Measurements from ENCODE around the gene ASTL. TPM values are rescaled to one million over a fixed set of nuclear protein-coding genes. Genes with fewer than 3 reads are reported as not detected.

The ASTL gene
- total RNA-seq, 1 donor from 2014 or later = not detected

- DNase-seq (ENCODE audit: low read depth) = no peak
These were observed 23.8 kb downstream of the ASTL start for GRCh38 chr2:96114546-96114902.

- no peak for DNase-seq (ENCODE audit: low read depth)
These were observed 24.4 kb downstream of the ASTL start for GRCh38 chr2:96113951-96114350.

GRCh38 chr2:96113367-96113677 is 25.0 kb downstream of the ASTL start:
- DNase-seq (ENCODE audit: low read depth) = no peak

GRCh38 chr2:96112501-96113366 is 25.6 kb downstream of the ASTL start:
- no peak for DNase-seq (ENCODE audit: low read depth)

- no peak for DNase-seq (ENCODE audit: low read depth)
These were observed 26.3 kb downstream of the ASTL start for GRCh38 chr2:96111823-96112500.

GRCh38 chr2:96111257-96111640 is 27.1 kb downstream of the ASTL start:
- no peak for DNase-seq (ENCODE audit: low read depth)

- DNase-seq (ENCODE audit: low read depth) = no peak
These were observed 27.6 kb downstream of the ASTL start for GRCh38 chr2:96110621-96111256.

GRCh38 chr2:96109931-96110511 is 28.3 kb downstream of the ASTL start:
- DNase-seq (ENCODE audit: low read depth) = no peak

- DNase-seq (ENCODE audit: low read depth) = no peak
These were observed 29.0 kb downstream of the ASTL start for GRCh38 chr2:96109361-96109680.

- no peak for DNase-seq (ENCODE audit: low read depth)
These were observed 29.6 kb downstream of the ASTL start for GRCh38 chr2:96108541-96109360.

GRCh38 chr2:96108151-96108540 is 30.2 kb downstream of the ASTL start:
- DNase-seq (ENCODE audit: low read depth) = no peak

- no peak for DNase-seq (ENCODE audit: low read depth)
These were observed 30.6 kb downstream of the ASTL start for GRCh38 chr2:96107708-96108065.

GRCh38 chr2:96106991-96107707 is 31.2 kb downstream of the ASTL start:
- no peak for DNase-seq (ENCODE audit: low read depth)

GRCh38 chr2:96105994-96106715 is 32.1 kb downstream of the ASTL start:
- DNase-seq (ENCODE audit: low read depth) = no peak

- no peak for DNase-seq (ENCODE audit: low read depth)
These were observed 33.0 kb downstream of the ASTL start for GRCh38 chr2:96105152-96105915.

- DNase-seq (ENCODE audit: low read depth) = no peak
These were observed 33.8 kb downstream of the ASTL start for GRCh38 chr2:96104487-96104861.

- DNase-seq (ENCODE audit: low read depth) = no peak
These were observed 34.4 kb downstream of the ASTL start for GRCh38 chr2:96103761-96104486.

GRCh38 chr2:96103187-96103601 is 35.1 kb downstream of the ASTL start:
- no peak for DNase-seq (ENCODE audit: low read depth)

Measured in myocyte (in vitro differentiated cells).